T-cell (primary cell): ENCODE results near the gene PAGE1. TPM values are rescaled to one million over a fixed set of nuclear protein-coding genes. Genes with fewer than 3 reads are reported as not detected.
"Not testable (repeated sequence)": the region's sequence is repeated elsewhere in the genome, so short reads cannot be mapped to it uniquely, and the experiment has no call there.

Source experiments
- ATAC-seq, 4 experiments: fragments of 200-7000 bp in 3 of 4; fragments of 150-1000 bp in 1 of 4; cut with Tn5 transposase; replicated peaks in 1 of 4; 1 replicate in 3 of 4; 2 replicates in 1 of 4; pipeline ENCODE4 v1.10.0; 2021; ENCODE audit warnings: moderate library complexity in 3 of 4, mild to moderate bottlenecking in 2 of 4, moderate number of reproducible peaks in 1 of 4
- CTCF ChIA-PET, 2 donors: fragments of 300-600 bp; sonication (Branson Sonifier 250); formaldehyde crosslinking; loops; one replicate each; lab custom pipeline; 2022; ENCODE audit warnings: antibody characterized with exemption in 2 of 2; lab: Charles Lee
- POLR2A ChIA-PET, 2 donors: fragments of 300-600 bp; sonication (Branson Sonifier 250); formaldehyde crosslinking; loops; one replicate each; lab custom pipeline; 2022; ENCODE audit warnings: antibody characterized with exemption in 2 of 2; lab: Charles Lee
- DNase-seq, 35 experiments: peaks; one replicate each; pipeline versions ENCODE4 v3.0.0 to v3.0.0-alpha.2; 2013 to 2023
- H3K27ac ChIP-seq: one replicate; pipeline ENCODE4 v1.5.1; 2013; ENCODE audit warnings: low read length
- H3K27me3 ChIP-seq, 2 experiments: replicated peaks in 1 of 2; 1 replicate in 1 of 2; 2 replicates in 1 of 2; pipeline versions ENCODE4 v1.6.1 to v1.7.0; 2013; ENCODE audit warnings: low read length in 1 of 2, mixed read lengths in 1 of 2; ENCODE audit not compliant: control insufficient read depth in 2 of 2, insufficient read depth in 2 of 2; ENCODE audit errors: extremely low read depth in 1 of 2
- H3K36me3 ChIP-seq, 2 donors: 1 replicate in 1 of 2; 2 replicates in 1 of 2; pipeline versions ENCODE4 v1.6.1 to v1.7.0; 2013; ENCODE audit warnings: low read length in 1 of 2; ENCODE audit not compliant: control insufficient read depth in 2 of 2, insufficient read depth in 1 of 2; ENCODE audit errors: extremely low read depth in 1 of 2
- H3K4me1 ChIP-seq, 2 experiments: 1 replicate in 1 of 2; 2 replicates in 1 of 2; pipeline versions ENCODE4 v1.6.1 to v1.7.0; 2013; ENCODE audit warnings: low read length in 2 of 2, mixed read lengths in 1 of 2; ENCODE audit not compliant: insufficient read depth in 2 of 2, control insufficient read depth in 1 of 2; ENCODE audit errors: extremely low read depth in 1 of 2
- H3K4me3 ChIP-seq, 2 donors: 1 replicate in 1 of 2; 2 replicates in 1 of 2; pipeline versions ENCODE4 v1.5.1 to v1.7.0; 2013; ENCODE audit warnings: mild to moderate bottlenecking in 2 of 2, low read length in 1 of 2, moderate library complexity in 1 of 2; ENCODE audit not compliant: control insufficient read depth in 1 of 2; ENCODE audit errors: extremely low read depth in 1 of 2
- H3K9me3 ChIP-seq: 2 replicates; pipeline ENCODE4 v1.7.0; 2013
- H3K27ac Mint-ChIP-seq, 2 donors: one replicate each; pipeline ENCODE4 v1.8.0; 2020 to 2021; ENCODE audit warnings: mild to moderate bottlenecking in 2 of 2, mixed read lengths in 2 of 2
- H3K27me3 Mint-ChIP-seq, 2 donors: one replicate each; pipeline ENCODE4 v1.8.0; 2021 to 2022; ENCODE audit warnings: mixed read lengths in 2 of 2
- H3K36me3 Mint-ChIP-seq: one replicate; pipeline ENCODE4 v1.8.0; 2021; ENCODE audit warnings: mixed read lengths
- H3K4me1 Mint-ChIP-seq, 3 donors: one replicate each; pipeline ENCODE4 v1.8.0; 2020 to 2022; ENCODE audit warnings: mixed read lengths in 3 of 3, mild to moderate bottlenecking in 1 of 3
- H3K4me3 Mint-ChIP-seq, 3 donors: one replicate each; pipeline ENCODE4 v1.8.0; 2020 to 2022; ENCODE audit warnings: mild to moderate bottlenecking in 3 of 3, mixed read lengths in 3 of 3, moderate library complexity in 3 of 3
- H3K9me3 Mint-ChIP-seq, 3 donors: one replicate each; pipeline ENCODE4 v1.8.0; 2020 to 2022; ENCODE audit warnings: mixed read lengths in 3 of 3
- WGBS: methylation state at CpG from one replicate; pipeline ENCODE4 v1.1.5; 2013; ENCODE audit warnings: missing lambda C conversion rate; ENCODE audit not compliant: insufficient coverage; 5-methylcytosine and 5-hydroxymethylcytosine counted together
- total RNA-seq, 35 experiments: library from RNA in 6 of 35; stranded (reverse) in 6 of 35; fragments of 120-200 nt in 1 of 35; gene quantifications; one replicate each; pipeline versions ENCODE4 v1.2.1 to v1.2.4 and lab custom pipeline; 2013 to 2026

Gene PAGE1, protein sequence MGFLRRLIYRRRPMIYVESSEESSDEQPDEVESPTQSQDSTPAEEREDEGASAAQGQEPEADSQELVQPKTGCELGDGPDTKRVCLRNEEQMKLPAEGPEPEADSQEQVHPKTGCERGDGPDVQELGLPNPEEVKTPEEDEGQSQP
- total RNA-seq (not detected), total RNA-seq (lab: John Stamatoyannopoulos, UW) (0 reads per million in 29 experiments)
- not detected for total RNA-seq (2013)

DNA sequence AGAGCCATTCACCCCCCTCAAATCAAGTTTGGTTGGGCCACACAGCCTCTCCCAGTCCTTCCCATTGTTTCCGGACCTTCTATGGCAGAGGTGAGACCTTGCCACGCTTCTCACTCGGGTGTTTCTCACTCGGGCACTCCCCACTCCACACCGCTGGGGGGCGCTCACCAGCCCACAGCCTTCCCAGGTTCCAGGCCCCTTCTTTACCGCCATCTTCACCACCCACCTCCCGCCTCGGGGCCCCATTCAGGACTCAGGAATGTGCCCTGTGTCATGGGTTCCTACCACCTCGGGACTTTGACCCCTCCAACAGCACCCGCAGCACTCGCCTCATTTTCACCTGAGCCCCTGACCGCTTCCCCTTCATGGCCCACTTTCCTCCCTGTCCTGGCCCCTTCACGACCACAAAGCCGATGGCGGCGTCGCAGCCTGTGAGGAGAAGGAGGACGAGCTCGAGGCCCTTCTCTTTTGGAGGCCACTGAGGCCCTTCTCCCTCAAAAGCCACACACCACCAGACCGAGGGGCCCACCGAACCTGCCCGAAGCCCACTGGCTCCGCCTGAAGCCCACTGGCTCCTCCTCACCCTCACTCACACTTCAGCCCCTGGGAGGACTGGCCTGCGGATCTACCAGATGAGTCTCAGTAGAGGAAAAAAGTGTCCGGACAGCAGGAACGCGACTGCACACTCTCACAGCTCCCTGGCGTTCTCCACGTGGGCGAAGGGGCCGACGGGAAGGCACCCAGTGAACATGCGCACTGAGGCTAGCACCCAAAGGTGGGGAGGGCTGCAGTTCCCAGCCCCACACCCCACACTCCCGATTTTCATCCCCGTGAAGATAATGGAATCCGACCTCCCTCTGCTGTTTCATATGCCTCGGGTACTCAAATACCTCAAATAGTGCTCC lies at the start of gene PAGE1:
TSS of gene PAGE1 (minus strand) at position 709 of the 905 bp plus-strand sequence. CDS start 1,214 bp downstream, outside the sequence.
- ATAC-seq (no peak), DNase-seq (no peak)
- no peak within 1 kb of the TSS for H3K4me3 Mint-ChIP-seq
- no peaks in the 10 kb centered on the region for H3K4me1 Mint-ChIP-seq
- no peak within 1 kb of the TSS for H3K27ac Mint-ChIP-seq
- no peaks in the 10 kb centered on the region for H3K36me3 Mint-ChIP-seq
- Histone ChIP-seq H3K9me3 (no peaks in the 10 kb centered on the region), H3K27me3 (peaks cover 0 to 7% of the 10 kb centered on the region in 2 experiments), H3K4me3 (no peak within 1 kb of the TSS), H3K36me3 (no peaks in the 10 kb centered on the region), H3K4me1 (no peaks in the 10 kb centered on the region), H3K27ac (no peak within 1 kb of the TSS)
- peaks cover 2 to 9% of the 10 kb centered on the region in 2 donors for H3K27me3 Mint-ChIP-seq
- H3K9me3 Mint-ChIP-seq: no peaks in the 10 kb centered on the region
- WGBS: no CpG with 5 or more reads among the region's 38 CpGs
- POLR2A ChIA-PET: no interaction called here
- CTCF ChIA-PET: no interaction called here

DNA sequence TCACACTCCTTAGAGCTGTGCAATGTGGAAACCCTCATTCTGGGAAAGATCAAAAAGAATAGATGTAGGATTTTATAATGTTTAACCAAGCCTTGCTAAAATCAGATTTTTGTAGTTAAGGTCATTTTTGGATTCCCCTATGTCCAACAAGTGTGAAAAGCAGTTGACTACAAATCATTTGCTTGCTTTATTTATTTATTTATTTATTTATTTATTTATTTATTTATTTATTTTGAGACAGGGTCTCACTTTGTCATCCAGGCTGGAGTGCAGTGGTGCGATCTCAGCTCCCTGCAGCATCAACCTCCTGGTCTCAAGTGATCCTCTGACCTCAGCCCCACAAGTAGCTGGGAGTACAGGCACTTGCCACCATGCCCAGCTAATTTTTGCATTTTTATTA lies 45.7 kb upstream of the PAGE1 start:
- CTCF ChIA-PET, H3K4me1 ChIP-seq, H3K4me1 Mint-ChIP-seq, POLR2A ChIA-PET, H3K36me3 ChIP-seq, DNase-seq, H3K4me3 Mint-ChIP-seq, H3K27ac Mint-ChIP-seq, H3K9me3 Mint-ChIP-seq, ATAC-seq, H3K27ac ChIP-seq, H3K4me3 ChIP-seq, H3K27me3 ChIP-seq, H3K9me3 ChIP-seq, H3K36me3 Mint-ChIP-seq: not testable (repeated sequence)
- H3K27me3 Mint-ChIP-seq: peaks cover 7 to 31% of the 10 kb centered on the region in 2 donors
- no CpG with 5 or more reads among the region's 1 CpG for WGBS

DNA sequence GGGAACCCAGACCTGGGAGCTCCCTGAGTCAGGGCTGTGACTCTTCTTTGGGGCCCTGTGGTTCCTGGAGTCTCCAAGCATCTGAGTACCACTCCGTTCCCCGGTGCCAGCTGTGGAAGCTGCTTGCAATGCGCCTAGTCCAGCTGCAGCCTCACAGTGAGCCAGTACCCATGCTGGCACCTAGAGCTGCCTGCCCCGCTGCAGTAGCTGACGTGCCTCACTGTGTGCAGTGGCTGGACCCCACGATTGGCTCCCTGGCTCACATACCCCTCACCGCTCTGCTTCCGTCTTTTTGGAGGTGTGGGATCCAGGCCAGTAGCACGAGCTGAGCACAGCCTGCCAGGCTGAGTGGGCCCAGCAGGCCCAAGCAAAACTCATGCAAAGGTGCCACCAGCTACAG lies 32.1 kb upstream of the PAGE1 start:
- Histone ChIP-seq H3K27ac (no peak overlapping the region), H3K27me3 (peaks cover 0 to 2% of the 10 kb centered on the region in 2 experiments), H3K4me1 (no peaks in the 10 kb centered on the region), H3K4me3 (no peak overlapping the region), H3K9me3 (no peaks in the 10 kb centered on the region), H3K36me3 (no peaks in the 10 kb centered on the region)
- WGBS: 93% methylated on average over 4 of the region's 9 CpGs
- no peaks in the 10 kb centered on the region for H3K27me3 Mint-ChIP-seq
- no peak overlapping the region for H3K4me3 Mint-ChIP-seq
- POLR2A ChIA-PET: no interaction called here
- CTCF ChIA-PET: no interaction called here
- H3K36me3 Mint-ChIP-seq: no peaks in the 10 kb centered on the region
- no peaks in the 10 kb centered on the region for H3K4me1 Mint-ChIP-seq
- H3K27ac Mint-ChIP-seq: no peak overlapping the region
- no peak for DNase-seq
- ATAC-seq: no peak
- no peaks in the 10 kb centered on the region for H3K9me3 Mint-ChIP-seq

DNA sequence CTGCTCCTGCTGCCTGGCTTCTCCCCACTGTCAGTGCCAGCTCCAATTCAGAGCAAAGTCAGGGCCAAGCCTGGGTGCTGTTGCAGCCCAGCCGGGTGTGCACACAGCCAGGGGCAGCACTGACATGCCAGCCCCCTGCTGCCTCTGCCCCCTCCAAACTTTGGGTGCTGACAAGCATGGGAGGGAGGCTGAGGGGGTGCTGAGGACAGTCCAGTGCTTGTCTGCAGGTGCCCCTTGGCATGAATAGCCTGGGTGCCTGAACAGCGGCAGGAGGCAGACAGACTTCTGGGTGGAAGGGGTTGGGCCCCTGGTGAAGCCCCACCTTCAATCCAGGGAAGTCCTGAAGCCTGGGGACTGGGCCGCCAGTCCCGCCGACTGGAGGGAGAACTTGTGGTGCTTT lies 31.2 kb upstream of the PAGE1 start:
- Histone ChIP-seq H3K27me3 (peaks cover 0 to 2% of the 10 kb centered on the region in 2 experiments), H3K36me3 (no peaks in the 10 kb centered on the region), H3K9me3 (no peaks in the 10 kb centered on the region), H3K4me1 (no peaks in the 10 kb centered on the region), H3K4me3 (no peak overlapping the region), H3K27ac (no peak overlapping the region)
- Mint-ChIP-seq H3K9me3 (no peaks in the 10 kb centered on the region), H3K4me1 (no peaks in the 10 kb centered on the region), H3K36me3 (no peaks in the 10 kb centered on the region), H3K4me3 (no peak overlapping the region), H3K27me3 (peaks cover 0 to 2% of the 10 kb centered on the region in 2 donors), H3K27ac (no peak overlapping the region)
- WGBS: 83% methylated on average over 1 of the region's 5 CpGs
- POLR2A ChIA-PET: interaction anchor here in 1 of 2 donors (0.5 kb wide), 1 partner anchor 94 kb away, joined by 6 read pairs; no protein-coding TSS in a partner anchor
- CTCF ChIA-PET: no interaction called here
- ATAC-seq (no peak), DNase-seq (no peak)

DNA sequence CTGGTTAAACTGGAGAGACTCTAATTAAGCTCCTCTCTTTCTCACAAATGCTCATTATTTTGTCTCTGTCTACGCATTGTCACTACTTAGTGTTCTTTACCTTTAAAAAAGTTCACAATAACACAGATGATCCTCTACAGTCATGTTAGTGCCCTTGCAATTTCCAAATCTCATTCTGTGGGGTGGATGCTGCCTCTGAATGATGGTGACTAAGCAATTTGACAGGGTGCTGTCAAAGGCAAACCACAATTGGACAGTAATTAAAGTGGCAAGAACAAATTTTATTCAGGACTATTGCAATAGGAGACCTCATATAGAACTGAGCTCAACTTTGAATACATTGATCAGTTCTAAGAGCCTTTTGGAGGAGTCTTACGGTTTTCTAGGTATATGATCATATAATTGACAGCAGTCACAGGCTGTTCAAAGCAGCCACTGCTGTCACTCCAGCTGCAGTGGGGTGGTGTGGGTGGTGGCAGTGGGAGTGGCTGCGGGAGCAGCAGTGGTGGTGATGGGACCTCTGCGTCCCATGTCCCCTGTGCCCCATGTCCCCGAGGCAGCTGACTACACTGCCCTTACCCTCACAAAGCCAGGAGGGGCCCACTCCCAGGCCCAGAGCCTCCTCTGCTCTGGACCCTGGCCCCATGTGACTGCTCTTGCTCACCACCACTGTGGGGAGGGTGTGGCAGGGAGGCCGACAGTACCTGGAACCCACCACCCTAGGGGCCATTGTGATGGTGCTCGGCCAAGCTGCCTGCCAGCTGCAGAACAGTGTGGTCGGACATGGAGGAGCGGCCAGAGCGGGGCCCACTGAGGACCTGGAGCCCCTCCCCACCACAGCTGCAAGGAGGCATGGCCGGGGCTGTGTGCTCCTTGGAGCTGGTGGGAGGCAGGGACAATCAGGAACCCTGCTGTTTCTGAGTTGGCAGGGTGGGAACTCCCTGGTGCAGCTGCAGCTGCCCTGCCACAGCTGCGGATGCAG lies 30.4 kb upstream of the PAGE1 start:
- no peaks in the 10 kb centered on the region for H3K4me1 ChIP-seq
- no peaks in the 10 kb centered on the region for H3K36me3 ChIP-seq
- Mint-ChIP-seq H3K4me1 (no peaks in the 10 kb centered on the region), H3K27me3 (peaks cover 0 to 5% of the 10 kb centered on the region in 2 donors), H3K36me3 (no peaks in the 10 kb centered on the region), H3K9me3 (no peaks in the 10 kb centered on the region), H3K4me3 (no peak overlapping the region), H3K27ac (no peak overlapping the region)
- no peak for ATAC-seq
- H3K27me3 ChIP-seq: peaks cover 0 to 2% of the 10 kb centered on the region in 2 experiments
- POLR2A ChIA-PET: no interaction called here
- 89% methylated on average over 1 of the region's 12 CpGs for WGBS
- H3K27ac ChIP-seq: no peak overlapping the region
- H3K9me3 ChIP-seq: no peaks in the 10 kb centered on the region
- H3K4me3 ChIP-seq: no peak overlapping the region
- no peak for DNase-seq
- CTCF ChIA-PET: no interaction called here

DNA sequence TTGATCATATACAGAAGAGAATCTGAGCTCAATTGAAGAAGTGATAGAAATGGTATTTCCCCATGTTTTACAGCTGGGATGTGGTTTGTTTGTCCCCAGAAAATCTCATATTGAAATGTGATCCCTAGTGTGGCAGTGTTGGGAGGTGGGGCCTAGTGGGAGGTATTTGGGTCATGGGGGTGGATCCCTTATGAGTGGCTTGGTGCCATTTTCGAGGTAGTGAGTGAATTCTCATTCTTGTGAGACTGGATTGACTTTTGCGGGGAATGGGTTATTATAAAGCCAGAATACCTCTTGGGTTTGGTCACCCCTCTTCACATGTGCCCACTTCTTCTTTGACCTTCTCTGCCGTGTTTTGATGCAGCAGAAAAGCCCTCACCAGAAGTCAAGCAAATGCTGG lies 29.6 kb upstream of the PAGE1 start:
- DNase-seq (no peak), ATAC-seq (no peak)
- H3K4me3 Mint-ChIP-seq: no peak overlapping the region
- no peak overlapping the region for H3K27ac Mint-ChIP-seq
- Histone ChIP-seq H3K4me1 (no peaks in the 10 kb centered on the region), H3K27me3 (peaks cover 0 to 2% of the 10 kb centered on the region in 2 experiments), H3K4me3 (no peak overlapping the region), H3K9me3 (no peaks in the 10 kb centered on the region), H3K27ac (no peak overlapping the region), H3K36me3 (no peaks in the 10 kb centered on the region)
- WGBS: no CpG with 5 or more reads among the region's 3 CpGs
- POLR2A ChIA-PET: no interaction called here
- no peaks in the 10 kb centered on the region for H3K36me3 Mint-ChIP-seq
- peaks cover 0 to 7% of the 10 kb centered on the region in 2 donors for H3K27me3 Mint-ChIP-seq
- CTCF ChIA-PET: no interaction called here
- no peaks in the 10 kb centered on the region for H3K9me3 Mint-ChIP-seq
- H3K4me1 Mint-ChIP-seq: no peaks in the 10 kb centered on the region
